OCI-LY3 (cell line): Measurements from ENCODE around the gene LRGUK.
"Not testable (repeated sequence)": the region's sequence is repeated elsewhere in the genome, so short reads cannot be mapped to it uniquely, and the experiment has no call there.

Experiments
- H2AFZ ChIP-seq: fragments of 200-600, 300-600 bp; shearing (Covaris generic); 2 replicates; pipeline ENCODE4 v1.6.0; 2014; ENCODE audit warnings: antibody characterized with exemption, low read depth, low read length
- H3K27ac ChIP-seq: fragments of 200-600, 300-600 bp; sonication (generic); 2 replicates; pipeline ENCODE4 v1.5.1; 2014; ENCODE audit warnings: mild to moderate bottlenecking, low read length, moderate library complexity, mixed read lengths
- H3K27me3 ChIP-seq: fragments of 200-600, 300-600 bp; sonication (generic); 2 replicates; pipeline ENCODE4 v1.6.1; 2014; ENCODE audit warnings: low read depth, low read length, mixed read lengths
- H3K36me3 ChIP-seq: fragments of 200-600, 300-600 bp; sonication (generic); replicated peaks from 2 replicates; pipeline ENCODE3; 2014; ENCODE audit warnings: low read depth, low read length, mixed read lengths
- H3K4me1 ChIP-seq: fragments of 300-600, 200-600 bp; sonication (generic); 2 replicates; pipeline ENCODE4 v1.6.1; 2014; ENCODE audit warnings: low read length, mixed read lengths
- H3K4me2 ChIP-seq: fragments of 200-600, 300-600 bp; sonication (generic); 2 replicates; pipeline ENCODE4 v1.6.1; 2014; ENCODE audit warnings: low read length, mixed read lengths
- H3K4me3 ChIP-seq: fragments of 300-600, 200-600 bp; sonication (generic); 2 replicates; pipeline ENCODE4 v1.5.1; 2014; ENCODE audit warnings: antibody characterized with exemption, mild to moderate bottlenecking, low read length, moderate library complexity
- H3K79me2 ChIP-seq: fragments of 300-600, 200-600 bp; shearing (Covaris generic); 2 replicates; pipeline ENCODE4 v1.6.1; 2014; ENCODE audit warnings: mild to moderate bottlenecking, low read length, mixed read lengths
- H3K9ac ChIP-seq: fragments of 300-600, 200-600 bp; shearing (Covaris generic); 2 replicates; pipeline ENCODE4 v1.6.0; 2014; ENCODE audit warnings: mild to moderate bottlenecking, low read length, moderate library complexity
- H3K9me3 ChIP-seq: fragments of 200-600, 300-600 bp; shearing (Covaris generic); 2 replicates; pipeline ENCODE4 v1.6.1; 2014; ENCODE audit warnings: low read length, mixed read lengths; ENCODE audit not compliant: insufficient read depth
- H4K20me1 ChIP-seq: fragments of 200-600, 300-600 bp; sonication (generic); 2 replicates; pipeline ENCODE4 v1.6.1; 2016; ENCODE audit warnings: low read length, mixed read lengths; ENCODE audit not compliant: insufficient read depth
- CTCF ChIP-seq: fragments of 200-600, 300-600 bp; sonication (generic); IDR thresholded peaks from 2 replicates; pipeline ENCODE4 v1.5.1; 2014; ENCODE audit warnings: antibody characterized with exemption, low read length, low read depth
- EZH2phosphoT487 ChIP-seq: fragments of 200-600 bp; shearing (Covaris generic); IDR thresholded peaks from 2 replicates; pipeline ENCODE4 v1.6.1; 2018; ENCODE audit warnings: antibody characterized with exemption, mixed run types, low read depth

The LRGUK gene

GRCh38 chr7:134211817-134212216 is 84.7 kb downstream of the LRGUK start:
- Histone ChIP-seq H3K36me3 (no peaks in the 10 kb centered on the region), H3K27me3 (no peaks in the 10 kb centered on the region), H3K4me3 (no peak overlapping the region), H3K4me2 (no peak overlapping the region), H3K79me2 (no peaks in the 10 kb centered on the region), H4K20me1 (no peaks in the 10 kb centered on the region), H2AFZ (no peak overlapping the region), H3K9ac (no peak overlapping the region), H3K4me1 (no peaks in the 10 kb centered on the region), H3K27ac (no peak overlapping the region), H3K9me3 (no peaks in the 10 kb centered on the region)
- TF ChIP-seq CTCF (no peak), EZH2phosphoT487 (no peak)

GRCh38 chr7:134212576-134213546 is 85.7 kb downstream of the LRGUK start:
- Histone ChIP-seq H3K36me3 (no peaks in the 10 kb centered on the region), H2AFZ (no peak overlapping the region), H3K9ac (no peak overlapping the region), H3K4me2 (no peak overlapping the region), H3K4me1 (no peaks in the 10 kb centered on the region), H4K20me1 (no peaks in the 10 kb centered on the region), H3K79me2 (no peaks in the 10 kb centered on the region), H3K27me3 (no peaks in the 10 kb centered on the region), H3K27ac (no peak overlapping the region), H3K9me3 (no peaks in the 10 kb centered on the region), H3K4me3 (no peak overlapping the region)
- TF ChIP-seq EZH2phosphoT487, result no peak
- TF ChIP-seq CTCF, result no peak

- H3K9ac ChIP-seq, result no peak overlapping the region
- no peaks in the 10 kb centered on the region for H3K36me3 ChIP-seq
These were observed 93.1 kb downstream of the LRGUK start for GRCh38 chr7:134220236-134220635.

GRCh38 chr7:134231296-134231695 is 104.2 kb downstream of the LRGUK start:
- not testable (repeated sequence) for H3K27ac ChIP-seq, H3K4me3 ChIP-seq, H2AFZ ChIP-seq, H3K4me2 ChIP-seq, H4K20me1 ChIP-seq, H3K27me3 ChIP-seq, H3K9me3 ChIP-seq, H3K4me1 ChIP-seq, H3K79me2 ChIP-seq, H3K36me3 ChIP-seq, H3K9ac ChIP-seq

More at GRCh38 chr7:134220236-134220635, 93.1 kb downstream of the LRGUK start:
- TF ChIP-seq CTCF (no peak), EZH2phosphoT487 (no peak)
- Histone ChIP-seq H3K27ac (no peak overlapping the region), H3K4me1 (no peaks in the 10 kb centered on the region), H3K4me2 (no peak overlapping the region), H2AFZ (no peak overlapping the region), H3K9me3 (no peaks in the 10 kb centered on the region), H4K20me1 (no peaks in the 10 kb centered on the region), H3K4me3 (no peak overlapping the region), H3K27me3 (0 out of 2 replicates have a peak, but pooled peaks cover 7% of the 10 kb centered on the region), H3K79me2 (no peaks in the 10 kb centered on the region)
